SIG-M5 (cell line): ENCODE measurements around the gene C10orf67.
"Not testable (repeated sequence)": the region's sequence is repeated elsewhere in the genome, so short reads cannot be mapped to it uniquely, and the experiment has no call there.

Experiments used
- DNase-seq: peaks from one replicate; lab custom pipeline; 2025; lab: John Stamatoyannopoulos, UW

The C10orf67 gene

DNA sequence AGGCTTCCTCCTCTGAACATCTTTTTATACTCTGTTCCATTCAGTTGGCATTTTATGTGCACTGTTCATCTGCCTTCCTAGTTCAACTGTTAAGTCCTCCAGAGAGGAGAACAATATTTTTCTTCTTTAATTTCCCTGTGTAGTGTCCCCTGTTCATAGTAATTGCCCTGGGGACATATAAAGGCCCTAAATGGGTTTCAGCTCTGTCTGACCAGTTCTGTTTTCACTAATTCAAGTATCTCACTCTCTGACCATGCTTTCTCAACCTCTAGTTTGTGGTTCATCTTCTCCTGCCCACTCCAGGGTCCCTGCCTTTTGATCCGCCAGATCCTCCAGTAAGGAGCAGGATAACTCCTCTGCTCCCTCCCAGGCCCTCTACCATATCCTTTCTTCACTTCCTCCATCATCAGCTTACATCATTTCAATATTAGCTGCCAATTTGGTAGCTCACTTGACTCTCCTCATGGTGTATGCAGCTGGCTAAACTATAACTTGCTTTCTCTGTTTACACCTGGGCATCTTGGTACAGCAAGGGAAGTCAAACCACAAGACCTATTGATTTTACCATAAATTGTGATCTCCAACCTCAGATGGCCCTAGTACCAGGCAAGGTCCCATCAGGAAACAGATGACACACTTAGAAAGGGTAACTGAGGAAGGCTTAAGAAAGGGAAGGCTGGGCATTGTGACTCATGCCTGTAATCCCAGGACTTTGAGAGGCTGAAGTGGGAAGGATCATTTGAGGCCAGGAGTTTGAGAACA lies 17.7 kb upstream of the C10orf67 start:
- DNase-seq: no peak

DNA sequence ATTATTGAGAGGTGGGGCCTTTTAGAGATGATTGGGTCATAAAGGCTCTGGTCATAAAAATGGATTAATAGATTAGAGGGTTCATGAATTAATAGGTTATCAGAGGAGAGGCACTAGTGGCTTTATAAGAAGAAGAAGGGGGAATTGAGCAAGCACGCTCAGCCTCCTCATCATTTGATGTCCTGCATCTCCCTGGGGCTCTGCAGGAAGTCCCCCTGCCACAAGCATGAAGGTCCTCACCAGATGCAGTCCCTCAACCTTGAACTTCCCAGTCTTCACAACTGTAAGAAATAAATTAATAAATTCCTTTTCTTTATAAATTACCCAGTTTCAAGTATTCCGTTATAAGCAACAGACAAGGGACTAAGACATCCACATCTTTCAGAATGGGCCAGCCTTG lies 17.1 kb upstream of the C10orf67 start:
- DNase-seq: no peak

DNA sequence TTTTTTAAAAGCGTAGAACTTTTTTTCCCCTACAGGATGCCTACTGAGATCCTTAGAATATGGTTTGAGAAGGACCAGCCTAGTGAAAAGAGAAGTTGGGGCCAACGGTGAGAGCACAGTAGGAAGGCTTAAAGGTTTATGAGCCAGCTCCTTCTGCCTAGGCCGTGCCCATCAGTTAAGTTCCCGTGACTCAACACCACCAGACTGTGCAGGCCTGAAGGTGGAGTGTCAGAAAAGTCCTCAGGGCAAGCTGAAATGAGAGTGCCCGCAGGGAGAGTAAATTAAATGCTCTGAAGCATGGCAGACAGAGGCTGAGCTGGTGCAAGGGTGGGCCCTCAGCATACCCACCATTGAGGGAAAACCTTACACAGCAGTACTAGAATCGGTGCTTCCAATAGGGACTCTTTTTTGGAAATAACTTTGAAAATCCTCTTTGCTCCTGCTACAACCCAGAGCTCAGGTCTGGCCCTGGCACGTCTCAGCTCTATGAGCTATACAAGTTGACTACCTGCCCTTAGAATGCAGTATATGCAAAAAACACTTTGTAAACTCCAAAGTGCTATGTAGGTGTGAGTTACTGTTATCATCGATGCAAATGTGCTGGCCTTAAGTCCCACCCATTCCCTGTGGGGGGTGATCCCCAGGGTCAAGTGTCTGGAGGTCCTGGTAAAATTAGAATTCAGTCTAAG lies 15.2 kb upstream of the C10orf67 start:
- DNase-seq: no peak

DNA sequence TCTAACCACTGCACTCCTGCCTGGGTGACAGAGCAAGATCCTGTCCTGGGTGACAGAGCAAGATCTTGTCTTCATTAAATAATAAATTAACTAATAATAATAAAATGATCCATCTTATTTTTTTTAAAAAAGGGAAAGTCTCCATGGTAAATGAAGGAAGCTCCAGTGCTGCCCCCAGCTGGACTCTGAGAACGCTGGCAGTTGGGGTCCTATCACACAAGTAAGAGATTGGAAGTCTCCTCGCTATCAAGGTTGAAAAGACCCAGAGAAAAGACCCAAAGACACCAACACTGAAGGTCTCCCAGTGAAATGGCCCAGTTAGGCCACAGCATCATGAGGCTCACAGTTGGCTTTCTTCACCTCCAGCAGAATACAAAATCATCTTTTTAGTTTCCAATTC lies 13.8 kb upstream of the C10orf67 start:
- no peak for DNase-seq

DNA sequence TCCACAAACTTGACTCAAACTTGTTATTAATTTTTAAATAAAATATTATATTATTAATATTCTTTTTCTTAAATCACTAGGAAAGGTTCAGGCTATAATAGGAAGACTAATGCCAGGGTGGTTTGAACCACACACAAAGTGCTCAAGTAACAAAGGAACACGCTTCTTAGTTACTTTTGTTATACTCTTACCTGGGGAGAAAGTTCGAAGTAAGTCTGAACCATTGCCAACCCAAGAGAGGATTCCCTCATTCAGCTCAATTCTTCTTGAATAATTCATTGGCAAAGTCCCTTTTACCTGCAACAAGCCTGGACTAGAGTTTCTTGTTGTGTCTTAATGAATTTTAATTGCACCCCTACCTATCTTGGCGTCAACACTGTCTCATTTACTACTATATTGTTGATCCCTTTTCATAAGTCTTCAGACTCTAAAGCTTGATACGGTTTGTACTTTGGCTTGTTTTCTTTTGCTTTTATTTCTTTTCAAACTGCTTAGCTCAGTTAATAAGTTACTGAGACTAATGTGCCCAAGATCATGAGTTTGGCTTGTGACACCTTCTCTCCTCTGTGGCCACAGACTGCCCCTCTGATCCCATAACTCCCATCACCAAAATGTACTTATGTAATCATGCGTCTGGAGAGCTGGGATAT lies 10.2 kb upstream of the C10orf67 start:
- no peak for DNase-seq

DNA sequence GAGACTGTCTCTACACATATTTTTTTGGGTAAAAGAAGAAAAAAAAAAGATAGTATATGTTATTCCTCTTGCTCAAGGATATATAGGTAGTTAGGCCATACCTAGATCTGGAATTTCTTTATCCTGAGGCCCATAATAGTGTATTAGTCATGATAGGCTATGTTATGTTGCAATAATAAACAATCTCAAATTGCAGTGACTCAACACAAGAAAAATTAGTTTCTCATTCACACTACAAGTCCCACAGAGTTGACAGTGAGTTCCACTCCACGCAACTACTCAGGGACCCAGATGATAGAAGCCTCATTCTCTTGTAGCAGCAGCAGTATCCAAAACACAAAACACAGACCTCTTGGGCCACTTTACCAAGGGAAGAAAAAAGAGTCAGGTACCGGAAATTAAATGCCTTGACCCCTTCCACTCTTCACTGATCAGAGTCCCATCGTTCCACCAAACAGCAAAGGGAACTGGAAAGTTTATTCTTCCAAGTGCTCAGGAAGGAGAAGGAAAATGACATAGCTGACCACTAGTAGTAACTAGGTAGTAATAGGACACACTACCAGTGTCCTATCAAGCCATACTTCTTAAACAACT lies 7.4 kb upstream of the C10orf67 start:
- no peak for DNase-seq

DNA sequence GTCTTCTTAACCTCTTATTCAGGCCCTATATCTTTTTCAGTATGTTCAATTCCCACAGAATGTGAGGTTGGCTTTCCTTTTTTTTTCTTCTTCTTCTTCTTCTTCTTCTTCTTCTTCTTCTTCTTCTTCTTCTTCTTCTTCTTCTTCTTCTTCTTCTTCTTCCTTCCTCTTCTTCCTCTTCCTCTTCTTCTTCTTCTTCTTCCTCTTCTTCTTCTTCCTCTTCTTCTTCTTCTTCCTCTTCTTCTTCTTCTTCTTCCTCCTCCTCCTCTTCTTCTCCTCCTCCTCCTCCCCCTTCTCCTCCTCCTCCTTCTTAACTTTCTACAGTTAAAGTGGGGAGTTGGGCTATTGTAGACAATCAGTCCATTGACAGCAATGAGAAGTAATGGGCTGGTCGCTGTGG lies 6.1 kb upstream of the C10orf67 start:
- DNase-seq: not testable (repeated sequence)

DNA sequence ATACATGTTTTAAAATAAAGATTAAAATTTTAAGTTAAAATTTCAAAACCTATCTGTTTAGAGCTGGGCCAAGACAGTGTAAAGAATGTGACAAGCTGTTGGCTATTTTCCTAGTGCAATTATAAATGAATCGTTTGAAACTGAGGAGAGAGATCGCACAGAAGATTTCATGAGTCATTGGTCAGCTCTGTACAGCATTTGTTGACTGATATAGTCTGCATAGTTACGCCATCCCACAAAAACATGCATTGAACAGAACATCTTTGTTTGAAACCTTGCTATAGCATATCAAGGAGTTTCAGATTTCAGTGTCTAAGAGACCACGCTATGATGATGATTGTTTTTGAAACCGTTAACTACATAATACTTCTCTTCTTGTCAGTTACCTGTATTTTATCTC lies 1.3 kb upstream of the C10orf67 start:
- no peak for DNase-seq

DNA sequence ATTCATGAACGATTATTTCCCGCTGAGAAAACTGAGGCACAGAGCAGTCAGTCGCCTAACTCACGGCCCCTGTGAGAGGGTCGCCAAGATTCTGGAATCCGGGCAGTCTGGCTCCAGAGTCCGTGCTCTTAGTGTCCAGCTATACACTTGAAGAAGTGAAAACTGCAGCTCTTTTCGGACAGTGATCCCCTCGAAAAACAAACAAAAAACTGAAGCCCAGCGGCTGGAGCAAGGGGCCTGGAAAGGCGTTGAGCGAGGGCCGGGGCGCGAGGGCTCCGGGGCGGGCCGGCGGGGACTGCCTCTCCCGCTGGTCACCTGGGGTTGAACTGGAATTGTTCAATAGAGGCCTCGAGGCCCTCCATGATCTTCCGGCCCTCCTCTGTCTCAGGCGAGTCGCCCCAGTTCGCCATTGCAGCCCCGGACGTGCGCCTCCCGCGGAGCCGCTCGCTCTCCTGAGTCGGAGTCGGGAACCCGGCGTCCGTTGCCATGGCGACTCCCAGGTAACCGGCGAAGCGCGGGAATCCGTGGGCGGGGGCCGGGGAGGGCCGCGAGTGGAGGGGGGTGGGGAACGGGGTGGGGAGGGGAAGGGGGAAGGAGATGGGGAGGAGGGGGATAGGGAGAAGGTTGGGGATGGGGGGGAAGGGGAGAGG lies 881 bp downstream of the C10orf67 start:
- no peak for DNase-seq

DNA sequence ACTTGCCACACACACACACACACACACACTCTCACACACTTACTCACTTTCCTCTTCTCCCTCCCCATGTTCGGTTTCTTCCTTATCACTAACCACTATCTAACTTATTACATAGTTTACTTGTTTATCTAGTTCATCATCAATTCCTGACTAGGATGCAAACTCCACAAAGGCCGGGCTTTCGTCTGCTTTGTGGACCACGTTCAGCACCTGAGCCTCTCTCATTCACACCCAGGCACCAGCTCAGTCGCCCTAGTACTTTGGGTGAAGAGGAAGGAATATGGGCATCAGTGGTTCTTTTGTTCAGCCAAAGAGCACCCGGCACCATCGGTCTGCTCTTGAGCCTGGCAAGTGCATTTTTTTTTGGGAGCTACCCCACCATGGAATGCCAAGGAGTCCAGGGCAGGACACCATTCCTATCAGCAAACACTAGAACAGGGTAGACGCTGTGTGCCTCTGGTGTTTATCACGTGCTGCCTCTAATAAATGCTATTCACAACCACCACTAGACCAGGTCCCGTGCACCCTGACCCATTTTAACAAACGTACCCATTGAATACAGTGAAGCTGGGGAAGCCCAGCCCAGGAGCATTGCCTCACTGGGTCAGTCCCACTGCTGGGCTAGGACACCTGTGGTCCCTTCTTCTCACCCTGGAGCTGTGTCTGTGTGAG lies 2.2 kb downstream of the C10orf67 start:
- no peak for DNase-seq

DNA sequence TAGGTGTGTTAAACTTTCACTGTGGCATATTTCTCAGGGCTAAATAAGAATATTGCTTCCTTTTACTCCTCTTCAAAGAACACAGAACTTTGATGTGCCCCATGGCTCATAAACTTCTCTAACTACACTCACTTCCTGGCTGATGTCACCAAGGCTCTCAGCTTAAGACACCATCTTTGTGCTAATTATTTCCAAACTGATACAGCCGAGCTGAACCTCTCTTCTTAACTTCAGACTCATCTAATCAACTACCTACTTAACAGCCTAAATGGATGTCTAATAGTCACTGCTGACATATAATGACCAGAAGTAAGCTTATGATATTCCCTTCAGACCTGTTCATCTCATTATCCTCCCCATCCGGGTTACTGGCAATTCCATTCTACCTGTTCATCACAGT lies 3.6 kb downstream of the C10orf67 start:
- no peak for DNase-seq

DNA sequence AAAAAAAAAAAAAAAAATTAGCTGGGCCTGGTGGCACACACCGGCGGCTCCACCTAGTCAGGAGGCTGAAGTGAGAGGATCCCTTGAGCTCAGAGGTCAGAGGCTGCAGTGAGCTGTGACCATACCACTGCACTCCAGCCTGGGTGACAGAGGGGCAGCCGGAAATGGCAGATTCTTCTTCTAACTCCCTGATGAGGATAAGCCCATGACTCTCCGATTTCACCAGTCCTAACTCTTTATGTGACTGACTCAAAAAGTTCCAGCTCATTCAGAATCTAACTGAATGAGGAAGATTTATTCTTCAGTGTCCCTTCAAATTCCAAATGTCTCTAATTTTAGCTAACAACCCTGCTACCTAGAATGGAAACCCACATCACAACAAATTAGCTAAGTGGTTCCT lies 4.2 kb downstream of the C10orf67 start:
- DNase-seq: no peak

DNA sequence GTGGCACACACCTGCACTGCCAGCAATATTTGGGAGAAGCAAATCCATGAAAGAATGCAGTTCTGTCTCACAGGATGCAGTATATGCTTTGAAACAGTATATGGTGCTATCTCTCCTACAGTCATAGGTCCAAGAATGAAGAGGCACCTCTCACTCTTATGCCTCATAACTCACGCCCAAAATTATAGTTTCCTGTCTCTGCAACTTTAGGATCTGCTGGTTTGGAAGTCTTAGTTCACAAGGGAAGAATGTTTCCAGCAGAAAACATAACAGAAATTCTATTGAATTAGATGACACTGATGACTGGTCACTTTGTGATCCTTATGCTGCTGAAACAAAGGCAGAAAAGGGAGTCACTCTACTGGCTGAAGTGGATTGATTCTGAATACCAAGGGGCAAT lies 5.7 kb downstream of the C10orf67 start:
- DNase-seq: no peak

DNA sequence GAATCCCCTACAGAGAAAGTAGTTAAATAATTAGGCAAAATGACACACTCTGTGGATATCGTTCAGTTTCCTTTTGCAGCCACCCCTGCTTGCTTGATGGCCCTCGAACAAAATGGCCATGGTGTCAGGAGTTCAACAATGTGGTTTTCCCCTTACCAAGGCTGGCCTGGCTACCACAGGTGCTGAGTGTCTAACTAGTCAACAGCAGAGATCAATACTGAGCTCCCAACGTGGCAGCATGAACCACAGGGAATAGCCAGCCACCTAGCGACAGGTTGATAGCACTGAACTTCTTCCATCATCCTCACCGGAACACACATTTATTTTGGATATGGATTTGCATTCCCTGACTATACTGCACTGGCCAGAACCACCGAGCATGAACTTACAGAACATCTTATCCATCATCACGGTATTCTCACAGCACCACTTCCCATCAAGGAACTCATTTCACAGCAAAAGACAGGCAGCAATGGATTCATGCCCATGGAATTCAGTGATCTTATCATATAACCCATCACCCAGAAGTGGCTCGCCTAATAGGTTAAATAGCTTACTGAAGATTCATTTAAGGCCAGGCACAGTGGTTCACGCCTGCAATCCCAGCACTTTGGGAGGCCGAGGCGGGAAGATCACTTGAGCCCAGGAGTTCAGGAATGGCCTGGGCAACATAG lies 6.3 kb downstream of the C10orf67 start:
- DNase-seq: no peak

DNA sequence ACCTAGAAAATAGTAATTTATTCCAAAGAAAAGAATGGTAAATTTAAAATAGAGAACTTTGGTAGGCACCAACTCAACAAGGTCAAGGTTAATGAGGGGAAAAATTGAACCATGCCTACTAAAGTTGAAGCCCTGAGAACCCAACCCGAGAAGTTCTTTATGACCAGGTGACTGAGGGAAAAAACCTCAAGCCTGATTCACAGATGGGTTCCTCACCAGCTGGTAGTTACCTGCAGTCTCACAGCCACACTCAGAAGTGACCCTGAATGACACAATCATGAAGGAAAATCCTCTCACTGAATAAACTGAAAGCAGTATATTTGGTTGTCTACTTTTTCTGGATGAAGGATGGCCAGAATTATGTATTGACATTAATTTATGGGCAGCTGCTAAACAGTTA lies 7.0 kb downstream of the C10orf67 start:
- DNase-seq: no peak

DNA sequence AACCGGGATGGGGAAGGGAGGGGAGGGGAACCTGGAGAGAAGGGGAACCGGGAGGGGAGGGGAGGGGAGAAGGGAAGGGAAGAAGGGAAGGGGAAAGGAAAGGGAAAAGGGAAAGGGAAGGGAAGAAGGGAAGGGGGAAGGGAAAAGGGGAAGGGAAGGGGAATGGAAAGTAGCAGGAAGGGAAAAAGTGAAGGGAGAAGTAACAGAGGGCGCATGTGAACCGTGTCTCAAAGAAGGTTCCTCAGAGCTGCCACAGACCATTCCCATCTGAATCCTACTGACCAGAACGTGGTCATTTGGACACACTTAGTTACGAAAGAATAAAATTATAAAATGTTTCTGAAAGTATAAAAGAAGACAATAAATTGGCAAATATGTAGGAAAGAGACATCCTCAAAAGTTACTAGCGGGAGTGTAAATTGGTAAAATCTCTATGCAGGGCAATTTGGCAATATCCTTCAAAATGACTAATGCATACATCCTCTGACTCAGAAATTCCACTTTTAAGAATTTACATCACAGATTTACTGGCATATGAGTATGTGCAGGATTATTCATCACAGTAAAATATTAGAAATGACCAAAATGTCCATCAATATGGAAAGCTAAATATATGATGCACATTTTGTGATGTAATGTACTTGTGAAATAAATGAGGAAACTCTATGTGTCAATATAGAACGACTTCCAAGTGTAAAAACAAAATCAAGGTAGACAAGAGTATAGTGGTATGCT lies 12.9 kb downstream of the C10orf67 start:
- DNase-seq: no peak

DNA sequence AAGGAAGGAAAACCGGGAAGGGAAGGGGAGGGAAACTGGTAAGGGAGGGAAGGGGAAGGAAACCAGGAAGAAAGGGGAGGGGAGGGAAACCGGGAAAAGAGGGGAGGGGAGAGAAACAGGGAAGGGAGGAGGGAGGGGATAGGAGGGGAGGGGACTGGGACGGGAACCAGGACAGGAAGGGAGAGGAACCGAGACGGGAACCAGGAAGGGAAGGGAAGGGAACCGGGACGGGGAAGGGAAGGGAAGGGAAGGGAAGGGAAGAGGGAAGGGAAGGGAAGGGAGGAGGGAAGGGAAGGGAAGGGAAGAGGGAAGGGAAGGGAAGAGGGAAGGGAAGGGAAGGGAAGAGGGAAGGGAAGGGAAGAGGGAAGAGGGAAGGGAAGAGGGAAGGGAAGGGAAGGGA lies 13.6 kb downstream of the C10orf67 start:
- DNase-seq: no peak

DNA sequence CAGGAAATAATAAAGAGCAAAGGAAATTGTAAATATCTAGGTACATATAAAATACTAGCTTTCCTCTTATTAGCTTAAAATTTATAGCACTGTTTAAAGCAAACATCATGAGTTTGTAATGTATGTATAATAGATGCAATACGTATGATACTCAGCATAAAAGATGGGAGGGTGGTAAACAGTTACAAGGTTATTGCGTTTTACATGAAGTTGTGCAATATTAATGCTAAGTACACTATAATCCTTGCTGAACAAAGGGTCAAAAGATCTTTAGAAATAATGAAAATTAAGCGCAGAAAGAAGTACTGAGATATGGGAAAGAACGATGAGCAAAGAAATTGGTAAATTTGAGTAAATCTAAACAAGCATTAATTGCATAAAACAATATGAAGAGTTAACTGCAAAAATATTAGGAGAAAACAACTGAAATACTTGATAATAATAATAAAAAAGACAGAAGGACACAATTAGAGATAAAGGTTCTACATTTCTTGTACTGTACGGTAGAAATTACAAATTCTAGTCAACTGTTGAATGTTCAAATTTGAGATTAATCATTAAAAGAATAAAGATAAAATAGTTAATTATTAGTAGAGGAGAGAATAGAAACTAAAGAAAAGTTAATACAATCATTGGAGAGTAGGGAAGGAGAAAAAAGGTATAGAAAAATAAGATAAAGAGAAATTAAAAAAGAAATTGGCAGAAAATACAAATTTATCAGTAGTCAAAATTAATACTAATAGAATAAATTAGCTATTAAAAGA lies 17.9 kb downstream of the C10orf67 start:
- DNase-seq: no peak

DNA sequence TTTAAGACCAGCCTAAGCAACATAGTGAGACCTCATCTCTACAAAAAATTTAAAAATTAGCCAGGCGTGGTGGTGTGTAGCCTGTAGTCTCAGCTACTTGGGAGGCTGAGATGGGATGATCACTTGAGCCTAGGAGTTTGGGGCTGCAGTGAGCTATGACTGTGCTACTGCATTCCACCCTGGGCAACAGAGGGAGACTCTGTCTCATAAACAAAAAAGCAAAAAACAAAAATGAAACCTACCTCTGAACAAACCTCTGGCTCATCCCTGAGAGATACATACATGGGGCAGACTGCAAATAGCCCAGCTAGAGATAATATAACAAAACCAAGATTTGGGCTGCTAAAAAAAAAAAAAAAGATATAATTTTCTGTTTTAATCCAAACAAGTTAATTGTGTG lies 19.5 kb downstream of the C10orf67 start:
- no peak for DNase-seq

DNA sequence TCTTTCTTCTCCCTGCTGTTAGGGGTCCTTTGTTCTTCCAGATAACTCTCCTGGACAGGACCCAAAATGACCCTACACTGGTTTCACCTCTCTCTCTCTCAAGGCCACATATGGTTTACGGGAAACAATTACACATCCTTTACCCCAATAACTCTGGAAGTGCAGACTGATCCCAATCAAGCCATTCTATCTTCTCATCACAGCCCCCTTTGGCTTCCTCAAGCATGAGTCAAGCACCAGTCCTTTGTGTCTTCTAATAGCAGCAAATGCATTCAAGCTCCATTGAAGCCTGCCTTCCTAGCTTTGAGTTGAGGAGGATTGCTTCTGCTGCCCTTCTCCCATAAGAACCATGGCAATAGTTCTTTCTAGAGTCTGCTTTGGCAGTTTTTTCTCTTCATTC lies 20.2 kb downstream of the C10orf67 start:
- DNase-seq: no peak
